ENCODE results near the gene CSTA.
"Not testable (repeated sequence)": the region's sequence is repeated elsewhere in the genome, so short reads cannot be mapped to it uniquely, and the experiment has no call there.

The CSTA gene

GRCh38 chr3:122322095-122323075 is 2.7 kb upstream of the CSTA start:
- DNase-seq (ENCODE audit: low read depth) = no peak

GRCh38 chr3:122325769-122326168 is 721 bp downstream of the CSTA start:
- DNase-seq (ENCODE audit: low read depth) = no peak

GRCh38 chr3:122331886-122332285 is 6.8 kb downstream of the CSTA start:
- DNase-seq (ENCODE audit: low read depth) = no peak

- DNase-seq (ENCODE audit: low read depth) = no peak
These were observed 7.5 kb downstream of the CSTA start for GRCh38 chr3:122332551-122332950.

GRCh38 chr3:122342803-122343202 is 17.8 kb downstream of the CSTA start:
- DNase-seq (ENCODE audit: low read depth) = no peak

- DNase-seq (ENCODE audit: low read depth) = no peak
These were observed 18.6 kb downstream of the CSTA start for GRCh38 chr3:122343654-122344053.

GRCh38 chr3:122349171-122349570 is 24.1 kb downstream of the CSTA start:
- no peak for DNase-seq (ENCODE audit: low read depth)

GRCh38 chr3:122350814-122351418 is 25.9 kb downstream of the CSTA start:
- DNase-seq (ENCODE audit: low read depth) = no peak

GRCh38 chr3:122351612-122352011 is 26.6 kb downstream of the CSTA start:
- DNase-seq (ENCODE audit: low read depth) = no peak

GRCh38 chr3:122353215-122353614 is 28.2 kb downstream of the CSTA start:
- DNase-seq (ENCODE audit: low read depth) = no peak

- no peak for DNase-seq (ENCODE audit: low read depth)
These were observed 28.9 kb downstream of the CSTA start for GRCh38 chr3:122353893-122354401.

GRCh38 chr3:122355612-122356011 is 30.6 kb downstream of the CSTA start:
- DNase-seq (ENCODE audit: low read depth) = no peak

GRCh38 chr3:122356402-122356801 is 31.4 kb downstream of the CSTA start:
- DNase-seq (ENCODE audit: low read depth) = no peak

- DNase-seq (ENCODE audit: low read depth) = no peak
These were observed 33.0 kb downstream of the CSTA start for GRCh38 chr3:122357828-122358702.

- DNase-seq (ENCODE audit: low read depth) = no peak
These were observed 33.6 kb downstream of the CSTA start for GRCh38 chr3:122358703-122359032.

- no peak for DNase-seq (ENCODE audit: low read depth)
These were observed 37.0 kb downstream of the CSTA start for GRCh38 chr3:122362026-122362425.

GRCh38 chr3:122364490-122364889 is 39.4 kb downstream of the CSTA start:
- DNase-seq (ENCODE audit: low read depth) = no peak

GRCh38 chr3:122365073-122365472 is 40.0 kb downstream of the CSTA start:
- no peak for DNase-seq (ENCODE audit: low read depth)

GRCh38 chr3:122365582-122366378 is 40.7 kb downstream of the CSTA start:
- DNase-seq (ENCODE audit: low read depth) = not testable (repeated sequence)

- no peak for DNase-seq (ENCODE audit: low read depth)
These were observed 41.3 kb downstream of the CSTA start for GRCh38 chr3:122366379-122366749.

GRCh38 chr3:122374034-122374433 is 49.0 kb downstream of the CSTA start:
- no peak for DNase-seq (ENCODE audit: low read depth)

- DNase-seq (ENCODE audit: low read depth) = no peak
These were observed 52.9 kb downstream of the CSTA start for GRCh38 chr3:122377975-122378374.
